Chondrocyte (in vitro differentiated cells): ENCODE measurements around the gene RFX5. TPM values are rescaled to one million over a fixed set of nuclear protein-coding genes. Genes with fewer than 3 reads are reported as not detected.

Experiments used
- DNase-seq: peaks from one replicate; pipeline ENCODE4 v3.0.0; 2021; ENCODE audit warnings: mixed read lengths, low spot score
- H3K27ac Mint-ChIP-seq: one replicate; pipeline ENCODE4 v1.8.0; 2021; ENCODE audit warnings: mild to moderate bottlenecking, moderate library complexity, mixed read lengths; ENCODE audit not compliant: unreplicated experiment
- H3K27me3 Mint-ChIP-seq: 2 replicates; pipeline ENCODE4 v1.8.0; 2021; ENCODE audit warnings: low read depth, mixed read lengths
- H3K36me3 Mint-ChIP-seq: 2 replicates; pipeline ENCODE4 v1.8.0; 2021; ENCODE audit warnings: low read depth, mixed read lengths
- H3K4me1 Mint-ChIP-seq: 2 replicates; pipeline ENCODE4 v1.8.0; 2021; ENCODE audit warnings: low read depth, mild to moderate bottlenecking, mixed read lengths
- H3K4me3 Mint-ChIP-seq: one replicate; pipeline ENCODE4 v1.8.0; 2021; ENCODE audit warnings: mild to moderate bottlenecking, moderate library complexity, mixed read lengths; ENCODE audit not compliant: unreplicated experiment
- H3K9me3 Mint-ChIP-seq: 2 replicates; pipeline ENCODE4 v1.8.0; 2021; ENCODE audit warnings: low read depth, mixed read lengths
- CTCF ChIP-seq: fragments of 200-600 bp; sonication (generic); IDR thresholded peaks from 2 replicates; pipeline ENCODE4 v1.5.0; 2021; ENCODE audit warnings: antibody characterized with exemption, mild to moderate bottlenecking, moderate library complexity
- total RNA-seq: library from RNA; stranded (reverse); gene quantifications from 3 replicates; pipeline ENCODE4 v1.2.1, GENCODE V29; 2021

The RFX5 gene
- total RNA-seq, 1 donor from 2014 or later, result 31.8 TPM

GRCh38 chr1:151347523-151348246, 633 bp upstream of the RFX5 start:
- DNase-seq, result no peak
- peak overlapping the region; percentile 96 for H3K27ac Mint-ChIP-seq
- H3K4me1 Mint-ChIP-seq, result peaks cover 25% of the 10 kb centered on the region
- TF ChIP-seq CTCF, result no peak
- no peaks in the 10 kb centered on the region for H3K9me3 Mint-ChIP-seq
- peak overlapping the region; percentile 89 for H3K4me3 Mint-ChIP-seq
- H3K36me3 Mint-ChIP-seq, result peaks cover 12% of the 10 kb centered on the region
- H3K27me3 Mint-ChIP-seq, result no peaks in the 10 kb centered on the region

GRCh38 chr1:151346082-151346768, 827 bp downstream of the RFX5 start:
- Mint-ChIP-seq H3K9me3 (no peaks in the 10 kb centered on the region), H3K27me3 (no peaks in the 10 kb centered on the region)
- TF ChIP-seq CTCF, result no peak

DNA sequence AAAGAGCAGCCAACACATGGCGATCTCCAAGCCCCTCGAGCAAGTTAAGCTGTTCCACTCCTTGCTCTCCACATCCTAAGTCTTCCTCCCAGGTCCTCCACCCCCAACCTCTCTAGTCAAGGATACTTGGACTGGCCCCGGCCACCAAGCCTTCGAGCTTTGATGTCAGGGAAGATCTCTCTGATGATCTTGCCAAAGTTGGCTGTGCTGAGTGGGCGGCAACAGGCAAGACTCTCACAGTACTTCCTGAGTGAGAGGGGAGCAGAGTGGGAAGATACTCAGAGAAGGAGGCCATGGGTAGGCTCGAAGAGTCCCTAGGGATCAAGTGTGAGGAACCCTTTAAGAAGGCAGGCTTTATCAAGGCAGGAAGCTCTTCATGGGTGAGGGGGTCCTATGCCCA, 2.8 kb downstream of the RFX5 start:
- peaks cover 14% of the 10 kb centered on the region for H3K36me3 Mint-ChIP-seq
- no peak overlapping the region for H3K27ac Mint-ChIP-seq
- no peak for DNase-seq
- H3K27me3 Mint-ChIP-seq, result no peaks in the 10 kb centered on the region
- no peak overlapping the region for H3K4me3 Mint-ChIP-seq
- H3K4me1 Mint-ChIP-seq, result peaks cover 30% of the 10 kb centered on the region
- H3K9me3 Mint-ChIP-seq, result no peaks in the 10 kb centered on the region
- no peak for TF ChIP-seq CTCF

More at GRCh38 chr1:151346082-151346768, 827 bp downstream of the RFX5 start:
- peak overlapping the region; percentile 96 for H3K27ac Mint-ChIP-seq
- peak overlapping the region; percentile 89 for H3K4me3 Mint-ChIP-seq
- no peak for DNase-seq
- peaks cover 25% of the 10 kb centered on the region for H3K4me1 Mint-ChIP-seq
- peaks cover 14% of the 10 kb centered on the region for H3K36me3 Mint-ChIP-seq

DNA sequence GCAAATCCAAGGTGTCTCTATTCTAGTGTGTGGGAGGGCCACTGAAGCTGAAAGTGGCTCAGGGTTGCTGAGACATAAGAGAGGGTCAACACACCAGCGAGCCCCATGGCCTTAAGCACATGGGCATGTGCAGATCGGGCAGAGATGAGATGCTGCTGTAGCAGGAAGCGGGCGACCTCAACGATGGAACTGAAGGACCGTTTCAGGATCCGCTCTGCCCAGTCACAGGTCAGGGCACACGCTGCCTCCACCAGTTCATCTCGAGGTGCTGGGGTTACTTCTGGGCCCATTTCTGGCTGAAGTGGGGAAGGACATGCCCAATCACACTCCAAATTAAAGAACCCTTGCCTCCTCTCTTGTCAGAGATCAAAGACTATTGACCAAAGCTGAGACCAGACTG, 3.5 kb downstream of the RFX5 start:
- Mint-ChIP-seq H3K27ac (peak overlapping the region; percentile 43), H3K36me3 (peaks cover 14% of the 10 kb centered on the region), H3K4me1 (peaks cover 30% of the 10 kb centered on the region), H3K9me3 (no peaks in the 10 kb centered on the region), H3K27me3 (no peaks in the 10 kb centered on the region), H3K4me3 (no peak overlapping the region)
- no peak for DNase-seq
- TF ChIP-seq CTCF, result no peak

GRCh38 chr1:151342569-151342968, 4.5 kb downstream of the RFX5 start:
- H3K4me1 Mint-ChIP-seq, result peaks cover 25% of the 10 kb centered on the region
- no peak overlapping the region for H3K4me3 Mint-ChIP-seq
- H3K27me3 Mint-ChIP-seq, result no peaks in the 10 kb centered on the region
- no peak overlapping the region for H3K27ac Mint-ChIP-seq
- no peak for TF ChIP-seq CTCF
- no peaks in the 10 kb centered on the region for H3K9me3 Mint-ChIP-seq
- peaks cover 14% of the 10 kb centered on the region for H3K36me3 Mint-ChIP-seq
- no peak for DNase-seq
